Stimulated activated CD4-positive, alpha-beta T cell treated with anti-CD3 and anti-CD28 coated beads, Interleukin-4, amount 100 ng/mL, for 24 hours (primary cell): ENCODE results near the gene ZNF547.
"Not testable (repeated sequence)": the region's sequence is repeated elsewhere in the genome, so short reads cannot be mapped to it uniquely, and the experiment has no call there.

Source experiments
- DNase-seq: peaks from one replicate; pipeline ENCODE4 v3.0.0-alpha.2; 2020

ZNF547 gene

GRCh38 chr19:57362997-57363687 is at the start of gene ZNF547, which contains the start of gene TRAPPC2B:
TSS of gene ZNF547 (plus strand) at chr19:57363551. CDS start at chr19:57368556, 5,005 bp downstream.
TSS of gene TRAPPC2B (plus strand) at chr19:57363551. CDS start at chr19:57364834, 1,283 bp downstream.
- DNase-seq = peak; percentile 99

GRCh38 chr19:57314146-57314545 is 49.2 kb upstream of the ZNF547 start:
- DNase-seq = no peak

GRCh38 chr19:57317503-57317902 is 45.8 kb upstream of the ZNF547 start:
- DNase-seq = no peak

- DNase-seq = no peak
Observed at GRCh38 chr19:57319869-57320179, 43.5 kb upstream of the ZNF547 start.

GRCh38 chr19:57320180-57321084 is 42.9 kb upstream of the ZNF547 start, which contains the start of gene ZNF543:
TSS of gene ZNF543 (plus strand) at chr19:57320472. CDS start at chr19:57320854, 382 bp downstream.
- peak; percentile 95 for DNase-seq

- no peak for DNase-seq
Observed at GRCh38 chr19:57321116-57321515, 42.2 kb upstream of the ZNF547 start.

GRCh38 chr19:57321751-57322150 is 41.6 kb upstream of the ZNF547 start:
- no peak for DNase-seq

- DNase-seq = no peak
Observed at GRCh38 chr19:57324992-57325391, 38.4 kb upstream of the ZNF547 start.

GRCh38 chr19:57327993-57328392 is 35.4 kb upstream of the ZNF547 start:
- DNase-seq = no peak

GRCh38 chr19:57334191-57334590 is 29.2 kb upstream of the ZNF547 start:
- DNase-seq = no peak

GRCh38 chr19:57338877-57339276 is 24.5 kb upstream of the ZNF547 start:
- no peak for DNase-seq

- DNase-seq = no peak
Observed at GRCh38 chr19:57342582-57342981, 20.8 kb upstream of the ZNF547 start.

- DNase-seq = no peak
Observed at GRCh38 chr19:57348136-57348535, 15.2 kb upstream of the ZNF547 start.

- peak; percentile 84 for DNase-seq
Observed at GRCh38 chr19:57350877-57351805, 12.2 kb upstream of the ZNF547 start, which contains the start of gene ZNF304. TSS of gene ZNF304 (plus strand) at chr19:57351271. CDS start at chr19:57351665, 394 bp downstream.

- DNase-seq = no peak
Observed at GRCh38 chr19:57351867-57352266, 11.5 kb upstream of the ZNF547 start.

GRCh38 chr19:57355916-57356315 is 7.4 kb upstream of the ZNF547 start:
- no peak for DNase-seq

- no peak for DNase-seq
Observed at GRCh38 chr19:57357406-57357805, 5.9 kb upstream of the ZNF547 start.

GRCh38 chr19:57359300-57359699 is 4.1 kb upstream of the ZNF547 start:
- DNase-seq = no peak

- DNase-seq = no peak
Observed at GRCh38 chr19:57362419-57362818, 932 bp upstream of the ZNF547 start.

GRCh38 chr19:57363688-57364181 is 384 bp downstream of the ZNF547 start:
- DNase-seq = no peak

GRCh38 chr19:57366776-57367175 is 3.4 kb downstream of the ZNF547 start:
- DNase-seq = no peak

- DNase-seq = no peak
Observed at GRCh38 chr19:57374179-57374578, 10.8 kb downstream of the ZNF547 start.

- DNase-seq = not testable (repeated sequence)
Observed at GRCh38 chr19:57374647-57375046, 11.3 kb downstream of the ZNF547 start.
